GM21619 (cell line): ENCODE results near the gene TSPAN3.

Source experiments
- ATAC-seq: cut with Tn5 transposase; IDR thresholded peaks from one replicate; pipeline ENCODE4 v1.9.1; 2021; ENCODE audit not compliant: unreplicated experiment

Gene TSPAN3

GRCh38 chr15:76991741-76992645, 78.9 kb downstream of the TSPAN3 start:
- ATAC-seq = no peak
